Nephron (organoid): Measurements from ENCODE around the gene DDI1.

ENCODE experiments used
- H3K27ac Mint-ChIP-seq, 3 experiments: 2 replicates each; pipeline ENCODE4 v1.8.0; 2020; ENCODE audit warnings: mixed read lengths in 3 of 3, mild to moderate bottlenecking in 2 of 3, moderate library complexity in 1 of 3
- H3K27me3 Mint-ChIP-seq: 2 replicates; pipeline ENCODE4 v1.8.0; 2021; ENCODE audit warnings: low read depth, mild to moderate bottlenecking, moderate library complexity, mixed read lengths
- H3K36me3 Mint-ChIP-seq: 2 replicates; pipeline ENCODE4 v1.8.0; 2020; ENCODE audit warnings: low read depth, mixed read lengths
- H3K4me1 Mint-ChIP-seq: 2 replicates; pipeline ENCODE4 v1.8.0; 2020; ENCODE audit warnings: mixed read lengths
- H3K4me3 Mint-ChIP-seq, 3 experiments: 2 replicates each; pipeline ENCODE4 v1.8.0; 2020; ENCODE audit warnings: mild to moderate bottlenecking in 3 of 3, mixed read lengths in 3 of 3, moderate library complexity in 2 of 3
- H3K9me3 Mint-ChIP-seq: 2 replicates; pipeline ENCODE4 v1.8.0; 2020; ENCODE audit warnings: mixed read lengths
- CTCF ChIP-seq, 3 experiments: fragments of 200-600 bp; sonication (generic); IDR thresholded peaks; one replicate each; pipeline ENCODE4 v1.5.0; 2021; ENCODE audit warnings: antibody characterized with exemption in 3 of 3; ENCODE audit not compliant: unreplicated experiment in 3 of 3

Gene DDI1

GRCh38 chr11:104028476-104029263 lies 7.8 kb upstream of the DDI1 start:
- no peak for TF ChIP-seq CTCF (IDR thresholded peaks at IDR 0.05; ENCODE audit: unreplicated experiment in 3 of 3)
- H3K4me1 Mint-ChIP-seq, result no peaks in the 10 kb centered on the region
- no peak overlapping the region for H3K4me3 Mint-ChIP-seq
- peaks cover 6% of the 10 kb centered on the region for H3K9me3 Mint-ChIP-seq
- no peaks in the 10 kb centered on the region for H3K27me3 Mint-ChIP-seq
- H3K27ac Mint-ChIP-seq, result no peak overlapping the region
- H3K36me3 Mint-ChIP-seq, result no peaks in the 10 kb centered on the region

GRCh38 chr11:104033134-104033533 lies 3.3 kb upstream of the DDI1 start:
- peaks cover 6% of the 10 kb centered on the region for H3K9me3 Mint-ChIP-seq
- no peak overlapping the region for H3K27ac Mint-ChIP-seq
- H3K27me3 Mint-ChIP-seq, result no peaks in the 10 kb centered on the region
- no peaks in the 10 kb centered on the region for H3K4me1 Mint-ChIP-seq
- no peaks in the 10 kb centered on the region for H3K36me3 Mint-ChIP-seq
- no peak for TF ChIP-seq CTCF (IDR thresholded peaks at IDR 0.05; ENCODE audit: unreplicated experiment in 3 of 3)
- H3K4me3 Mint-ChIP-seq, result no peak overlapping the region

- Mint-ChIP-seq H3K27ac (no peak overlapping the region), H3K4me1 (no peaks in the 10 kb centered on the region), H3K9me3 (peaks cover 6% of the 10 kb centered on the region), H3K27me3 (no peaks in the 10 kb centered on the region), H3K4me3 (no peak overlapping the region), H3K36me3 (no peaks in the 10 kb centered on the region)
- no peak for TF ChIP-seq CTCF (IDR thresholded peaks at IDR 0.05; ENCODE audit: unreplicated experiment in 3 of 3)
Observed at GRCh38 chr11:104033561-104033960, 2.9 kb upstream of the DDI1 start.

- Mint-ChIP-seq H3K27ac (no peak overlapping the region), H3K36me3 (no peaks in the 10 kb centered on the region), H3K27me3 (no peaks in the 10 kb centered on the region), H3K9me3 (no peaks in the 10 kb centered on the region), H3K4me1 (no peaks in the 10 kb centered on the region), H3K4me3 (no peak overlapping the region)
- no peak for TF ChIP-seq CTCF (IDR thresholded peaks at IDR 0.05; ENCODE audit: unreplicated experiment in 3 of 3)
Observed at GRCh38 chr11:104036995-104037394, 555 bp downstream of the DDI1 start.

- TF ChIP-seq CTCF (IDR thresholded peaks at IDR 0.05; ENCODE audit: unreplicated experiment in 3 of 3), result no peak
- H3K36me3 Mint-ChIP-seq, result no peaks in the 10 kb centered on the region
Observed at GRCh38 chr11:104041792-104042191, 5.4 kb downstream of the DDI1 start.

GRCh38 chr11:104043142-104043541 lies 6.7 kb downstream of the DDI1 start:
- no peak for TF ChIP-seq CTCF (IDR thresholded peaks at IDR 0.05; ENCODE audit: unreplicated experiment in 3 of 3)
- no peaks in the 10 kb centered on the region for H3K36me3 Mint-ChIP-seq
- H3K4me1 Mint-ChIP-seq, result no peaks in the 10 kb centered on the region

More at GRCh38 chr11:104041792-104042191, 5.4 kb downstream of the DDI1 start:
- H3K4me3 Mint-ChIP-seq, result no peak overlapping the region
- H3K4me1 Mint-ChIP-seq, result no peaks in the 10 kb centered on the region
- H3K27ac Mint-ChIP-seq, result no peak overlapping the region
- H3K9me3 Mint-ChIP-seq, result no peaks in the 10 kb centered on the region
- no peaks in the 10 kb centered on the region for H3K27me3 Mint-ChIP-seq

More at GRCh38 chr11:104043142-104043541, 6.7 kb downstream of the DDI1 start:
- H3K27me3 Mint-ChIP-seq, result no peaks in the 10 kb centered on the region
- no peak overlapping the region for H3K4me3 Mint-ChIP-seq
- H3K9me3 Mint-ChIP-seq, result no peaks in the 10 kb centered on the region
- H3K27ac Mint-ChIP-seq, result no peak overlapping the region
